SK-N-MC (cell line): ENCODE data around the gene ARHGEF7.

Experiments used
- DNase-seq: peaks from one replicate; pipeline ENCODE4 v3.0.0-alpha.2; 2011; ENCODE audit warnings: low read depth, low spot score
- H3K27ac ChIP-seq: fragments of 200-600 bp; sonication (generic); 2 replicates; pipeline ENCODE4 v1.5.1; 2016; ENCODE audit warnings: mixed run types
- H3K36me3 ChIP-seq: fragments of 200-600 bp; sonication (generic); 2 replicates; pipeline ENCODE4 v1.6.1; 2017; ENCODE audit warnings: antibody characterized with exemption, low read length, mixed read lengths; ENCODE audit not compliant: insufficient read depth
- H3K4me3 ChIP-seq: fragments of 200-600 bp; sonication (generic); 2 replicates; pipeline ENCODE4 v1.5.1; 2016
- H3K9ac ChIP-seq: fragments of 200-600 bp; sonication (generic); 2 replicates; pipeline ENCODE4 v1.8.0; 2017; ENCODE audit warnings: mixed run types, mixed read lengths; ENCODE audit not compliant: insufficient read length
- H3K9me3 ChIP-seq: fragments of 200-600 bp; sonication (generic); 2 replicates; pipeline ENCODE4 v1.6.1; 2017; ENCODE audit warnings: low read depth, mild to moderate bottlenecking, antibody characterized with exemption, low read length, moderate library complexity, mixed read lengths
- EZH2 ChIP-seq: fragments of 200-600 bp; sonication (generic); IDR thresholded peaks from one replicate; pipeline ENCODE4 v1.6.1; 2017; ENCODE audit warnings: antibody characterized with exemption
- FOXP2 ChIP-seq: optimal IDR thresholded peaks from 2 replicates; pipeline ENCODE3; 2011; ENCODE audit warnings: mild to moderate bottlenecking, moderate library complexity; ENCODE audit not compliant: insufficient read depth; ENCODE audit errors: extremely low read length, control extremely low read depth
- POLR2AphosphoS5 ChIP-seq: IDR thresholded peaks from 2 replicates; pipeline ENCODE4 v1.6.1; 2012; ENCODE audit warnings: mild to moderate bottlenecking, low read depth, low read length, borderline replicate concordance

Gene ARHGEF7

DNA sequence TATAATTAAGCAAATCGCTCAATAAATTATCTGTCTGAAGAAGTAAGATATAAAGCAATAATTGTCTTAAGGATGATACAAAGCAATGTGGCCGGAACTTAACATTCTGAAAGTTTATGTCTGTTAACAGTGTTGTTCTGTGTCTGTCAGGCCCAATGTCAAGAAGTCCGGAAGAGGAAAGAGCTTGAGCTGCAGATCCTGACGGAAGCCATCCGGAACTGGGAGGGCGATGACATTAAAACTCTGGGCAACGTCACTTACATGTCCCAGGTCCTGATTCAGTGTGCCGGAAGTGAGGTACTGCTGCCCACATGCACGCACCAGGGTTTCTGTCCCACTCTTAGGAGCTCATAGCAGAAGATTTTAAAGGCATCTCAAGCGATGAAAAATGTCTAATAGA is 160.3 kb downstream of the ARHGEF7 start:
- no peak for TF ChIP-seq FOXP2
- no peak for TF ChIP-seq POLR2AphosphoS5
- TF ChIP-seq EZH2, result no peak
- peaks cover 20% of the 10 kb centered on the region for H3K36me3 ChIP-seq

DNA sequence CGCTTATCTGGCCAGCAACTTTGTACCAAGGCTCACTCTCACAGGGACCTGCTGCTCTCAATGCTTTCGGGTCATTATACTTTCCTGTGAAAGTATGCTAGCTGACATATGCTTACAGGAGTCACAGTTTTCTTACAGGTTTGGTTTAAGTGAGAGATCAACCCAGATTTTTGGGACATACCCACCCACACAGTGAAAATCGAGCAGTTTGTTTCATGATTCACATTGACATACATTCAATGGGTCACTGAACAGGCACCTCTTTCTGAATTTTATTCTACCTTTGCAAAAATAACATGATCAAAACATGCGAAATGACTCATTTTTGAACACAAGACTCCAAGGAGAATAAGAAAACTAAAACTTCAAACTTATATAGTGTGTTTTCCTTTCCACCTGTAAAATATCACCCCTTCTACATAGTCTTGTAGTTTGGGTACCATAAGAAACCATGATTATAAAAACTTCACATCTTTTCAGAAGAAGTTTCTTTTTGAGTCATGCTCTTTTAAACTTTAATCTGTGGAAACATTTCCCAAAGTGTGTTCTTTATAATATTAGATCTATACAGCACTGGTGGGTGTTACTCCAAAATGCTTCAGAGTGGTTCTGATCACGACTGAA is 161.0 kb downstream of the ARHGEF7 start:
- TF ChIP-seq FOXP2 (no peak), EZH2 (no peak)
- no peak for DNase-seq

More for the DNA sequence above, 160.3 kb downstream of the ARHGEF7 start:
- no peaks in the 10 kb centered on the region for H3K9me3 ChIP-seq
- no peak overlapping the region for H3K4me3 ChIP-seq
- no peak overlapping the region for H3K9ac ChIP-seq
- H3K27ac ChIP-seq, result no peak overlapping the region
- DNase-seq, result no peak

DNA sequence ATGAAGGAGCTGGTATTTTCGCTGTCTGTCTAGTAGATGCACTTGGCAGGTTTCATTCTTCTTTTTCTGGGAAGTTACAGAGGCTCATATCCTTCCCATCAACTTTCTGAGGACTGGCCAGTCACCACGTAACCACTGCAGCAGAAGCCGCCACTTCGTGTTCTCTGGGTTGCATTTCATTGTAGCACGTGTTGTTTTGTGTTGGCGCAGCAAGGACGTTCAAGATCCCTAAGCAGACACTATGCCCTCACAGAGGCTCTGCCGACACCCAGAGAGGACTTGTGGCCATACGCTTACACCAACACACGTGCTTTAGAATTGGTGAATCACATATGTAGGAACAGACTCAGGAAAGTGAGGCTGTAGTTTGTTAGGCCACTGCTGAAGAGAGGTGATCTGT is 163.1 kb downstream of the ARHGEF7 start:
- Histone ChIP-seq H3K4me3 (no peak overlapping the region), H3K36me3 (peaks cover 28% of the 10 kb centered on the region), H3K9ac (no peak overlapping the region), H3K27ac (no peak overlapping the region), H3K9me3 (no peaks in the 10 kb centered on the region)
- DNase-seq, result no peak
- TF ChIP-seq EZH2 (no peak), FOXP2 (no peak), POLR2AphosphoS5 (no peak)

More for the DNA sequence above, 161.0 kb downstream of the ARHGEF7 start:
- Histone ChIP-seq H3K36me3 (peaks cover 24% of the 10 kb centered on the region), H3K9me3 (no peaks in the 10 kb centered on the region), H3K27ac (no peak overlapping the region), H3K4me3 (no peak overlapping the region), H3K9ac (no peak overlapping the region)

DNA sequence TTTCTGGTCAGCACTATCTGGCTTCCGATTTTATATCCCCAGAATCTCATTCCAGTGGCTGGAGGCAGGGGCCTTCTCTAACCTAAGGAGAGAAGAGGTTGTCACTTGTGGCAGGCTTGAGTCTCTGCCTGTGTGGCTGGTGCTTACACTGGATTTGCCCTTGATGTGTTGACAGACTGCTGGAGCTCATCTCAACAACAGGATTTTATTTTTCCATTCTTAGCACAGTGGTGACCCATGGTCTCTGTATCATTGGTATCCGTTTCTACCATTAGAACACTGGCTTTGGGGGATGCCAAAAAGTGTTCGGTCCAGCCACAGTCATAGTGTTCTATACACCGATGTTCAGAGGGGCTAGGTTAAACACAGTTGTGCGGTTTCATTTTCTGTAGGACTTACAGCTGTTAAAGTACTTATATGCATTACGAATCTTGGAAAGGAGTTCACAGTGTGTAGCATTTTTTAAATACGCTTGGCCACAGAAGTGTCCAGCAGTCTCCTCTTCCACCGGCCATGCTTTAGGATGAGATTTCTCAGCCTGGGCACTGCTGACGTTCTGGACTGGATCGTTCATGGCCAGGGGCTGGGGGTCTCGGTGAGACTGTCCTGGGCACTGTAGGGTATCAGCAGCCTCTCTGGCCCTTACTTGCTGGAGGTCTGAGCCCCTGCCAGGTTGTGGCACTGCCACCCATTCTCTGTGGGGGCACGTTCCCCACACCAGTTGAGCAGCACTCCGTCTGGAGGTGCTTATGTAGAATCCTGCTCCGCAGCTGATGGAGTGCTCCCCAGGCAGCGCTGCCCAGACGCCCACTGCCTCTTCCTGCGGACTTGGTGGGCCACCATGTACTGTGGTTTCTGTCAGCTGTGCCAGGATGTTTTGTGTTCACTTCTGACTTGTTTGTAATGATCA is 163.9 kb downstream of the ARHGEF7 start:
- no peak overlapping the region for H3K27ac ChIP-seq
- no peak overlapping the region for H3K9ac ChIP-seq
- no peak for DNase-seq
- H3K9me3 ChIP-seq, result no peaks in the 10 kb centered on the region
- H3K4me3 ChIP-seq, result no peak overlapping the region
- TF ChIP-seq EZH2 (no peak), FOXP2 (no peak), POLR2AphosphoS5 (no peak)
- H3K36me3 ChIP-seq, result peaks cover 35% of the 10 kb centered on the region

DNA sequence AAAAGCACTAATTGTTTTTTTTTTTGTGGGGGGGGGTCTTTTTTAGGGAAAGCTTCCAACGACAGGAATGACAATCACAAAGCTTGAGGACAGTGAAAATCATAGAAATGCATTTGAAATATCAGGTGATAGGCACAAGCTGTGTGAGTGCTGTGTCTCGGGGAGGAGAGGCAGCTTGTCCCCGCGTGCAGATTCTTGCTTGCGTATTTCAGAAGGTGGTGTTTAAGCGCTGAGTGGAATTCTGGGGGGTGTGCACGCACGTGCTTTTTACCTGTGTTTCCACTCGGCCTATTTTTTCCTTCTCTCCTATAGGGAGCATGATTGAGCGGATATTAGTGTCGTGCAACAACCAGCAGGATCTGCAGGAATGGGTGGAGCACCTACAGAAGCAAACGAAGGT is 165.1 kb downstream of the ARHGEF7 start:
- DNase-seq, result no peak
- no peak for TF ChIP-seq EZH2
- TF ChIP-seq FOXP2, result no peak
- no peak for TF ChIP-seq POLR2AphosphoS5
- Histone ChIP-seq H3K9me3 (no peaks in the 10 kb centered on the region), H3K4me3 (no peak overlapping the region), H3K27ac (no peak overlapping the region), H3K36me3 (peaks cover 36% of the 10 kb centered on the region), H3K9ac (no peak overlapping the region)

DNA sequence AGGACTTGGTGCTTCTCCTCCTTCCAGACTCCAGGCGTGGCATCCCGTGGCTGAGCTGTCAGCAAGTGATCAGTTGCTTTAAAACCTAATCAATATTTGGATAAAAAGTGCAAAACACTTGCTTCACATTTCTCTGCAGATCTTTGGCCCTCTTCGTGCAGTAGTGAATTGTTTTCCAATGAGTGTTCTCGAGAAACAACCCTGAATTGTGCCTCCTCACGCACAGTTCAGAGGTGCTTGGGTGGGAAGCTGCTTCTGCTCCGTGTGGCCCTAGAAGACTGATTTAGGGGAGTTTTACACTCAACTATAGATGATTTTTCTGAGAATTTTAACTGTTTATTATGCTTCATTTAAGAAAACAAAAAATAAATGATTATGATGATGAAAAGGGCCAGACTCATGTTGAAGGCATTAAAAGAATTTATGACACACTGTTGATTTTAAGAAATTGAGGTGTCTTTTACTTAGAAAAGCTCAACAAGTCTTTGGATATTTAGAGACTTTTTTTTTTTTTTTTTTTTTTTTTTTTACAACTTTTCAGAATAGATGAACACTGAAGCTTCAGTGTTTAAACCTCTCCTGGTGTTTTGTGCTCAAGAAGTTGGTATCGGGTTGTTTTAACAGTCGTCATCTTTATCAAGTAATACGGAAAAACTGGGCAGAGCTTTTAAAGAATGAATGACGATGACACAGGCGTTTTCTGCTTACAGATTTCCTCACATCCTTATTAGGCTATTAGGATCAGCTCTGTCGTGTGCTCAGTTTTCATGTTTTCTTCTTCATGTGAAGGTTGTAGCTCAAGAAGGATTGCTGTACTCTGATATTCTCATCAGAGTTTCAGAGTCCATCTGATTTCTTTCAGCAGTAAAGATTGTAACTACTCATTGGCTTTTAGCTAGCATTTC is 165.8 kb downstream of the ARHGEF7 start:
- Histone ChIP-seq H3K36me3 (peaks cover 29% of the 10 kb centered on the region), H3K9ac (no peak overlapping the region), H3K9me3 (no peaks in the 10 kb centered on the region), H3K27ac (no peak overlapping the region), H3K4me3 (no peak overlapping the region)
- no peak for DNase-seq
- TF ChIP-seq FOXP2, result no peak
- no peak for TF ChIP-seq EZH2

DNA sequence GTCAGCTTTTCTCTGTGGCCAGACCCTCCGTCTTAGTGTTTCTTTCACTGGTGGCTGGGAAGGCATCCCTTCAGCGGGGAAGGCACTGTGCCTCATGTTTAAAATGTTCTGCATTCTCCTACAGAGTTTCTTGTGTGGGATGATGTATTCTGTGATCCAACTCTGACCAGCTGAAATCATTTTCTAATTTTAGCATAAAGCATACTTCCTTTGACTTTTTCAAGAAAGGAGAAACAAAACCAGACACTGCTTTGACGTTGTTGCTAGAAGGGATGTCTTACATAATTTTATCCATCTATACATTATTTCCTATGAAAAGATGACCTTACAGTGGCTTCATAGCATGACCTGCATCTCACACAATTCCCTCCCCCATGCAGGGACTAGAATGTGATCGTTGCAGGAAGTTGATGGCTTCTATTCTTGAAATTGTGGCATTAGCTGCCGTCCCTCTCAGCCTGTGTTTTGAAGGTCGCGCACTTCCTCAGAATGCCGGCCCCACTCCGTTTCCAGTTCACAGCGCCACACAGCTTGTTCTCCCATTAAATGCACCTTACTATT is 166.7 kb downstream of the ARHGEF7 start:
- Histone ChIP-seq H3K4me3 (no peak overlapping the region), H3K36me3 (peaks cover 21% of the 10 kb centered on the region), H3K9me3 (no peaks in the 10 kb centered on the region), H3K27ac (no peak overlapping the region), H3K9ac (no peak overlapping the region)
- DNase-seq, result no peak
- no peak for TF ChIP-seq EZH2
- TF ChIP-seq FOXP2, result no peak

DNA sequence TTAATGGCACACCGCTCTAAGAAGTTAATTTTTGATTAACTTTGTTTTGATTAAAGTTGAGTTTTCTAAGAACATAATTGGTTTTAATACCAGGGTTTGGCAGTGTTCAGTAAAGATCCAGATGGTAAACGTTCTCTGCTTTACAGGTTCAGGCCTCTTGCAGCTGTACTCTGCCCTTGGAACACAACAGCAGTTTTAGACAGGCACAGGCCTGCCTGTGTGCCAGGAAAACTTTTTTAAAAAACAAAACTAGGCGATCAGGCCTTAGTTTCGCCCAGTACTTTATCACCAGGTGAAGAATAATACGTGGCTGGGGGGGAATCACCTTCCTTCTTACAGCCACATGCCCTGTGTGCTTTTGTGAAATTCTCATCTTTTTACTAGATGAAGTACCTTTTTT is 167.3 kb downstream of the ARHGEF7 start:
- no peak overlapping the region for H3K9ac ChIP-seq
- H3K27ac ChIP-seq, result no peak overlapping the region
- peaks cover 18% of the 10 kb centered on the region; the same call in 1 of the 2 replicates for H3K36me3 ChIP-seq
- DNase-seq, result no peak
- H3K9me3 ChIP-seq, result no peaks in the 10 kb centered on the region
- H3K4me3 ChIP-seq, result no peak overlapping the region
- no peak for TF ChIP-seq EZH2
- no peak for TF ChIP-seq FOXP2
- TF ChIP-seq POLR2AphosphoS5, result no peak
